HepG2 (cell line): ENCODE results near the gene MRPL50. TPM values are rescaled to one million over a fixed set of nuclear protein-coding genes. Genes with fewer than 3 reads are reported as not detected.
A peak's percentile ranks its signal among the peaks of the same experiment; 100 is the strongest.

ENCODE experiments used
- CHCHD3 ChIP-seq: sonication (generic); formaldehyde crosslinking; IDR thresholded peaks from 2 replicates; pipeline ENCODE4 v1.8.0; 2022; ENCODE audit warnings: mild to moderate bottlenecking, missing genetic modification reagents, moderate library complexity
- ZFX ChIP-seq: sonication (generic); formaldehyde crosslinking; IDR thresholded peaks from 2 replicates; pipeline ENCODE4 v1.4.0; 2020; ENCODE audit warnings: mild to moderate bottlenecking, low read depth, missing genetic modification reagents, moderate library complexity
- ZNF12 ChIP-seq: sonication (generic); formaldehyde crosslinking; IDR thresholded peaks from 2 replicates; pipeline ENCODE4 v1.5.0; 2020; ENCODE audit warnings: missing genetic modification reagents
- ZNF224 ChIP-seq: sonication (generic); formaldehyde crosslinking; IDR thresholded peaks from 2 replicates; pipeline ENCODE4 v1.5.0; 2020; ENCODE audit warnings: mild to moderate bottlenecking, missing genetic modification reagents
- ZNF256 ChIP-seq: sonication (generic); formaldehyde crosslinking; conservative IDR thresholded peaks from 2 replicates; pipeline ENCODE4 v1.4.0; 2020; ENCODE audit warnings: missing genetic modification reagents
- ZNF30 ChIP-seq: sonication (generic); formaldehyde crosslinking; IDR thresholded peaks from 2 replicates; pipeline ENCODE4 v1.5.0; 2020; ENCODE audit warnings: mild to moderate bottlenecking, missing genetic modification reagents
- ZNF451 ChIP-seq: sonication (generic); formaldehyde crosslinking; IDR thresholded peaks from 2 replicates; pipeline ENCODE4 v1.5.0; 2020; ENCODE audit warnings: mild to moderate bottlenecking, missing genetic modification reagents
- ZNF83 ChIP-seq: sonication (generic); formaldehyde crosslinking; IDR thresholded peaks from 2 replicates; pipeline ENCODE4 v1.4.0; 2020; ENCODE audit warnings: missing genetic modification reagents, mild to moderate bottlenecking, borderline replicate concordance
- polyA plus RNA-seq, 8 experiments: library from polyadenylated mRNA; depleted of rRNA in 3 of 8; stranded (reverse) in 7 of 8; unstranded in 1 of 8; fragments of >200 nt; fragmentation: Illumina TruSeq in 4 of 8; extraction: Trizol in 4 of 8; gene quantifications; 2 replicates each; pipeline versions ENCODE4 v1.2.1 to v1.2.3, GENCODE V29; 2011 to 2016; ENCODE audit warnings: low read depth in 4 of 8, missing spikeins in 1 of 8, mixed read lengths in 1 of 8; ENCODE audit not compliant: insufficient read depth in 1 of 8
- total RNA-seq, 5 experiments: library from RNA; depleted of rRNA; stranded (reverse); fragments of >200 nt; fragmentation: Illumina TruSeq; extraction: Trizol; gene quantifications; 2 replicates each; pipeline ENCODE4 v1.2.3, GENCODE V29; 2016; ENCODE audit warnings: low read depth in 1 of 5
- TF ChIP-seq, protein P1 (sequence below), 2 experiments: sonication (generic) in 1 of 2; formaldehyde crosslinking in 1 of 2; IDR thresholded peaks; 2 replicates each; pipeline versions ENCODE4 v1.4.0 to v1.6.1; 2016 to 2020; ENCODE audit warnings: borderline replicate concordance in 1 of 2, low read depth in 1 of 2, mild to moderate bottlenecking in 1 of 2, missing genetic modification reagents in 1 of 2
- TF ChIP-seq, protein P2 (sequence below): fragments of 450-650 bp; IDR thresholded peaks from 2 replicates; pipeline ENCODE4 v1.6.1; 2016
- TF ChIP-seq, protein P3 (sequence below): sonication (generic); formaldehyde crosslinking; conservative IDR thresholded peaks from 2 replicates; pipeline ENCODE4 v1.4.0; 2020; ENCODE audit warnings: mild to moderate bottlenecking, missing genetic modification reagents, moderate library complexity
- TF ChIP-seq, protein P4 (sequence below): sonication (generic); formaldehyde crosslinking; IDR thresholded peaks from 2 replicates; pipeline ENCODE4 v1.8.0; 2022; ENCODE audit warnings: mild to moderate bottlenecking, missing genetic modification reagents, borderline replicate concordance
- TF ChIP-seq, protein P5 (sequence below): sonication (generic); formaldehyde crosslinking; IDR thresholded peaks from 2 replicates; pipeline ENCODE4 v1.4.0; 2020; ENCODE audit warnings: missing genetic modification reagents

MRPL50 gene
- total and polyA plus RNA-seq, 2 of the 13 experiments (the other 11 are each of a cell fraction or from before 2014, with no cell fraction given) = 37.1 to 70.0 TPM

DNA sequence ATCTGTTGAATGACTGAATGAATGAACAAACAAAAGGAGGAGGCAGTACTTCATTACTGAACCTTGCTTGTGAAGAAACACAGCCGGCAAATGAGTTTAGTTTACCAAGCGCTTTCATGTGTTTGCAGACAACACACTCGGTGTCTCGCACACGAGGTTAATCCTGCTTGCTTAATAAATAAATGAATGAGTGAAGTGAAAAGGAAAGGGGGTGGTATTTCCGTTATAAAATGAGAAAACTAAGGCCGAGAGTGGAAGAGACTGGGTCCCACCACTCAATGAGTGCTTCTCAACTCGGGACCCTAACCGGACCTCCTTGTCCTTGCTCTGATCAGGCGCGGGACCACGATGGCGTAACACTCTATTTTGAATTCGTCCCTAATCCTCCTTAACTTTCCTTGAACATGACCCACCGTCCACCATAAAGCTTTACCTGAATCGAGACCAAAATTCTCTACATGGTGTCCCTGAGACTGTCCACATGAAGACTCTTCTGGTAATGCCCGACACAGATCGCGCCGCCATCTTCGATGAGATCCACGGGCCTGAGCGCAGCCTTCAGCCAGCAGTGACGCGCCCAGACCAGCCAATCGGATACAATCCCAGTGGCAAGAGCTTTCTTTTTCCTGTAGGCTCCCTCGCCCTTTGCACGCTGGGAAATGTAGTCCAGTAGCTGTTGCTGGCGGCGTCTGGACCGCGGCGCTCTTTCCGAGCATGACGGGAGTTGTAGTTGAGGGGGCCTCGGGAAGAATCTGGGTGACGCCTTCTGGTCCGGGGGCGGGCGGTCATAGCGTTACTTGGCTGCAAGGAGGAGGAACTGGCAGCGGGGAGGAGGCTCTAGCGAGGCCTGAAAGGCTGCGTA is at the start of gene MRPL50, which contains the start of gene ZNF189 (continued):
- TF ChIP-seq, protein P1, sequence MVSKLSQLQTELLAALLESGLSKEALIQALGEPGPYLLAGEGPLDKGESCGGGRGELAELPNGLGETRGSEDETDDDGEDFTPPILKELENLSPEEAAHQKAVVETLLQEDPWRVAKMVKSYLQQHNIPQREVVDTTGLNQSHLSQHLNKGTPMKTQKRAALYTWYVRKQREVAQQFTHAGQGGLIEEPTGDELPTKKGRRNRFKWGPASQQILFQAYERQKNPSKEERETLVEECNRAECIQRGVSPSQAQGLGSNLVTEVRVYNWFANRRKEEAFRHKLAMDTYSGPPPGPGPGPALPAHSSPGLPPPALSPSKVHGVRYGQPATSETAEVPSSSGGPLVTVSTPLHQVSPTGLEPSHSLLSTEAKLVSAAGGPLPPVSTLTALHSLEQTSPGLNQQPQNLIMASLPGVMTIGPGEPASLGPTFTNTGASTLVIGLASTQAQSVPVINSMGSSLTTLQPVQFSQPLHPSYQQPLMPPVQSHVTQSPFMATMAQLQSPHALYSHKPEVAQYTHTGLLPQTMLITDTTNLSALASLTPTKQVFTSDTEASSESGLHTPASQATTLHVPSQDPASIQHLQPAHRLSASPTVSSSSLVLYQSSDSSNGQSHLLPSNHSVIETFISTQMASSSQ (IDR thresholded peaks at IDR 0.05; ENCODE audit: low read depth) = peak; percentile 73; the same call in 1 of the 2 replicates
- TF ChIP-seq, protein P1 (CRISPR knock-in tag; IDR thresholded peaks at IDR 0.05; ENCODE audit: borderline replicate concordance) = peak; percentile 45; the same call in 1 of the 2 replicates
- TF ChIP-seq ZNF451 (0 out of 2 replicates have a peak, but pooled peaks have one; percentile 13), CHCHD3 (CRISPR knock-in tag) (no peak), ZFX (CRISPR knock-in tag) (peak; percentile 90), ZNF224 (peak; percentile 57; the same call in 1 of the 2 replicates), ZNF256 (CRISPR knock-in tag) (no peak; the same call in 1 of the 2 replicates), ZNF30 (CRISPR knock-in tag) (0 out of 2 replicates have a peak, but pooled peaks have one; percentile 43), ZNF83 (CRISPR knock-in tag) (no peak), ZNF12 (CRISPR knock-in tag) (0 out of 2 replicates have a peak, but pooled peaks have one; percentile 17)
- TF ChIP-seq, protein P2, sequence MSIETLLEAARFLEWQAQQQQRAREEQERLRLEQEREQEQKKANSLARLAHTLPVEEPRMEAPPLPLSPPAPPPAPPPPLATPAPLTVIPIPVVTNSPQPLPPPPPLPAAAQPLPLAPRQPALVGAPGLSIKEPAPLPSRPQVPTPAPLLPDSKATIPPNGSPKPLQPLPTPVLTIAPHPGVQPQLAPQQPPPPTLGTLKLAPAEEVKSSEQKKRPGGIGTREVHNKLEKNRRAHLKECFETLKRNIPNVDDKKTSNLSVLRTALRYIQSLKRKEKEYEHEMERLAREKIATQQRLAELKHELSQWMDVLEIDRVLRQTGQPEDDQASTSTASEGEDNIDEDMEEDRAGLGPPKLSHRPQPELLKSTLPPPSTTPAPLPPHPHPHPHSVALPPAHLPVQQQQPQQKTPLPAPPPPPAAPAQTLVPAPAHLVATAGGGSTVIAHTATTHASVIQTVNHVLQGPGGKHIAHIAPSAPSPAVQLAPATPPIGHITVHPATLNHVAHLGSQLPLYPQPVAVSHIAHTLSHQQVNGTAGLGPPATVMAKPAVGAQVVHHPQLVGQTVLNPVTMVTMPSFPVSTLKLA = peak; percentile 35
- TF ChIP-seq, protein P3, sequence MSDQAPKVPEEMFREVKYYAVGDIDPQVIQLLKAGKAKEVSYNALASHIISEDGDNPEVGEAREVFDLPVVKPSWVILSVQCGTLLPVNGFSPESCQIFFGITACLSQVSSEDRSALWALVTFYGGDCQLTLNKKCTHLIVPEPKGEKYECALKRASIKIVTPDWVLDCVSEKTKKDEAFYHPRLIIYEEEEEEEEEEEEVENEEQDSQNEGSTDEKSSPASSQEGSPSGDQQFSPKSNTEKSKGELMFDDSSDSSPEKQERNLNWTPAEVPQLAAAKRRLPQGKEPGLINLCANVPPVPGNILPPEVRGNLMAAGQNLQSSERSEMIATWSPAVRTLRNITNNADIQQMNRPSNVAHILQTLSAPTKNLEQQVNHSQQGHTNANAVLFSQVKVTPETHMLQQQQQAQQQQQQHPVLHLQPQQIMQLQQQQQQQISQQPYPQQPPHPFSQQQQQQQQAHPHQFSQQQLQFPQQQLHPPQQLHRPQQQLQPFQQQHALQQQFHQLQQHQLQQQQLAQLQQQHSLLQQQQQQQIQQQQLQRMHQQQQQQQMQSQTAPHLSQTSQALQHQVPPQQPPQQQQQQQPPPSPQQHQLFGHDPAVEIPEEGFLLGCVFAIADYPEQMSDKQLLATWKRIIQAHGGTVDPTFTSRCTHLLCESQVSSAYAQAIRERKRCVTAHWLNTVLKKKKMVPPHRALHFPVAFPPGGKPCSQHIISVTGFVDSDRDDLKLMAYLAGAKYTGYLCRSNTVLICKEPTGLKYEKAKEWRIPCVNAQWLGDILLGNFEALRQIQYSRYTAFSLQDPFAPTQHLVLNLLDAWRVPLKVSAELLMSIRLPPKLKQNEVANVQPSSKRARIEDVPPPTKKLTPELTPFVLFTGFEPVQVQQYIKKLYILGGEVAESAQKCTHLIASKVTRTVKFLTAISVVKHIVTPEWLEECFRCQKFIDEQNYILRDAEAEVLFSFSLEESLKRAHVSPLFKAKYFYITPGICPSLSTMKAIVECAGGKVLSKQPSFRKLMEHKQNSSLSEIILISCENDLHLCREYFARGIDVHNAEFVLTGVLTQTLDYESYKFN (CRISPR knock-in tag) = peak; percentile 62; the same call in 1 of the 2 replicates
- TF ChIP-seq, protein P4, sequence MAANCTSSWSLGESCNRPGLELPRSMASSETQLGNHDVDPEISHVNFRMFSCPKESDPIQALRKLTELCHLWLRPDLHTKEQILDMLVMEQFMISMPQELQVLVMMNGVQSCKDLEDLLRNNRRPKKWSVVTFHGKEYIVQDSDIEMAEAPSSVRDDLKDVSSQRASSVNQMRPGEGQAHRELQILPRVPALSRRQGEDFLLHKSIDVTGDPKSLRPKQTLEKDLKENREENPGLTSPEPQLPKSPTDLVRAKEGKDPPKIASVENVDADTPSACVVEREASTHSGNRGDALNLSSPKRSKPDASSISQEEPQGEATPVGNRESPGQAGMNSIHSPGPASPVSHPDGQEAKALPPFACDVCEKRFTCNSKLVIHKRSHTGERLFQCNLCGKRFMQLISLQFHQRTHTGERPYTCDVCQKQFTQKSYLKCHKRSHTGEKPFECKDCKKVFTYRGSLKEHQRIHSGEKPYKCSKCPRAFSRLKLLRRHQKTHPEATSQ = peak; percentile 88
- TF ChIP-seq, protein P5, sequence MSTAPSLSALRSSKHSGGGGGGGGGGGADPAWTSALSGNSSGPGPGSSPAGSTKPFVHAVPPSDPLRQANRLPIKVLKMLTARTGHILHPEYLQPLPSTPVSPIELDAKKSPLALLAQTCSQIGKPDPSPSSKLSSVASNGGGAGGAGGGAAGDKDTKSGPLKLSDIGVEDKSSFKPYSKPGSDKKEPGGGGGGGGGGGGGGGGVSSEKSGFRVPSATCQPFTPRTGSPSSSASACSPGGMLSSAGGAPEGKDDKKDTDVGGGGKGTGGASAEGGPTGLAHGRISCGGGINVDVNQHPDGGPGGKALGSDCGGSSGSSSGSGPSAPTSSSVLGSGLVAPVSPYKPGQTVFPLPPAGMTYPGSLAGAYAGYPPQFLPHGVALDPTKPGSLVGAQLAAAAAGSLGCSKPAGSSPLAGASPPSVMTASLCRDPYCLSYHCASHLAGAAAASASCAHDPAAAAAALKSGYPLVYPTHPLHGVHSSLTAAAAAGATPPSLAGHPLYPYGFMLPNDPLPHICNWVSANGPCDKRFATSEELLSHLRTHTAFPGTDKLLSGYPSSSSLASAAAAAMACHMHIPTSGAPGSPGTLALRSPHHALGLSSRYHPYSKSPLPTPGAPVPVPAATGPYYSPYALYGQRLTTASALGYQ (CRISPR knock-in tag) = 0 out of 2 replicates have a peak, but pooled peaks have one; percentile 20
